IPS DF 4.7 (cell line): ENCODE results near the gene SLC34A1.

Experiments used
- DNase-seq: peaks from one replicate; pipeline ENCODE4 v3.0.0-alpha.2; 2013; ENCODE audit warnings: low spot score; ENCODE audit errors: extremely low read depth

Gene SLC34A1

DNA sequence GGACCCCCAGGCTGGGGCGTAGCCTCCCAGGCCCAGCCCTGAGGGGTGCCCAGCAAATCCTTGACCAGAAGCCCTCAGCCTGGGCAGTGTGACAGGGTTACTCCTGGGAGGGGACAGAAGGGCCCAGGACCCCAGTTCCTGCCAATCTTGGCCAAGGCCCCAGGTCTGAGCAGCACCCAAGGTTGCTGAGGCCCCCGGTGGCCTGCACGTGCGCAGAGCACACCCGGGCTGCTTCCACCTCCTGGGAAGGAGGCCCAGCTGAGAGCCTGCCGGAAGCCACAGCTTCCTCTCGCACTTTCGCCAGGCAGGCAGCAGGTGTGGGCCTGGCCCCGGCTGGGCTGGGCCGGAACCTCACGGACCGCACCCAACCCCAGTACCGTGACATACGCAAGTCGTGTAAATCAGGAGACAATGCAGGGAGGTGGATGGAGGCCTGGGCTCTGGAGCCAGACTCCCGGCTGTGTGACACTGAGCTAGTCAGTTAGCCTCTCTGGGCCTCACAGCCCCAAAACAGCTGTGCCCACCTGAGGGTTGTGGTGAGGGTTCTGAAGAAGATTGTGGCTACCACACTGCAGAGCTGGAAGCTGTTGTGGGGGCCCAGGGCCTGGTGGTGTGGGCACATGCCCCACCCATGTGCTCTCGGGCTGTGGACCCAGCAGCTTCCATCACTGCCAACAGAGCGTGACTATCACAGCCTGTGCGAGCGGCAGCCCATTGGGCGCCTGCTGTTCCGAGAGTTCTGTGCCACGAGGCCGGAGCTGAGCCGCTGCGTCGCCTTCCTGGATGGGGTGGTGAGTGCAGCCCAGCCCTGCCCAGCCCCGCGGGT, 47.3 kb downstream of the SLC34A1 start:
- DNase-seq: no peak

DNA sequence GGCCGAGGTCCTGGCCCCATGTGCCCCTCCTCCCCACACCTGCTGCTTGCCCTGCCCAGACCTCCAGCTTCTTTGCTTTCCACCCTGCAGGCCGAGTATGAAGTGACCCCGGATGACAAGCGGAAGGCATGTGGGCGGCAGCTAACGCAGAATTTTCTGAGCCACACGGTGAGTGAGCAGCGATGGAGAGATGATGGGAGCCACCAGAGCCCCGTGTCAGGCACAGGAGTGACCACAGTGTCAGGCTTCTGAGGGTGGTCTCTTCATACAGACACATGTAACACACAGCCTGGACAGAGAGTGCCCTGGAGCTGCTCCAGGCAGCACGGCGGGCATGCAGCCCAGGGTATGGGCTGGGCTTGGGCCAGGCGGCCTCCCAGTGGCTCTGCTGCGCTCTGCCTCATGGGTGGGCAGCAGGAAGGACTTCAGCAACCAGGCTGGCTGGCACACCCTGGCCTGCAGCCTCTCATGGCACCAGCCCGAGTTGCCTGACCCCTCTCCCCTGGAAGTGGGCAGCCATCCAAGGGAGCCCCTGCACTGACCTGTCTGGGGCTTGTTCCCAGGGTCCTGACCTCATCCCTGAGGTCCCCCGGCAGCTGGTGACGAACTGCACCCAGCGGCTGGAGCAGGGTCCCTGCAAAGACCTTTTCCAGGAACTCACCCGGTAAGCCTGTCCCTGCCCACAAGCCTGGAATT, 48.1 kb downstream of the SLC34A1 start:
- no peak for DNase-seq

DNA sequence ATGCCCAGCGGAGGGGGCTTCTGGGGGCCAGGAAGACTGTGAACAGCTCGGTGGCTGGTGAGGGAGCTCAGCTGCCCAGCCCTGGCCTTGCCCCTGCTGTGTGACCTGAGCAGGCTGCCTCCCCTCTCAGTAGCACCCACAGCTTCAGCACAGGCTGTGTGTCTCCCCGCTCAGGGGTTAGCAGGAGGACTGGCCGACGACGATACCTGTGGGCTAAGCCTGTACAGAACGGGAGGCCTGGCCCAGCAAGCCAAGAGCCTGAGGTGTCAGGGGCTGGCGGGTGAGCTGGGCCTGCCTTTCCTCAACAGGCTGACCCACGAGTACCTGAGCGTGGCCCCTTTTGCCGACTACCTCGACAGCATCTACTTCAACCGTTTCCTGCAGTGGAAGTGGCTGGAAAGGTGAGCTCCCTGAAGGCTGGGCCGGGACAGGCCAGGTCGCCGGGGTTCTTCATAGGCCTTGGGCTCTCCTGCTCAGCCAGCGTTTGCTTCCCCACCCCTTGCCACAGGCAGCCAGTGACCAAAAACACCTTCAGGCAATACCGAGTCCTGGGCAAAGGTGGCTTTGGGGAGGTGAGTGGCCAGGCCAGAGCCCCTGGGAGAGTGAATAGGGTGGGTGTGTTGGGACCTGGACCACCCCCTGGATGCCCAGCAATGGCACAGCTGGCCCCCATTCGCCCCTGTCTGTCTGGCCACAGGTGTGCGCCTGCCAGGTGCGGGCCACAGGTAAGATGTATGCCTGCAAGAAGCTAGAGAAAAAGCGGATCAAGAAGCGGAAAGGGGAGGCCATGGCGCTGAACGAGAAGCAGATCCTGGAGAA, 48.8 kb downstream of the SLC34A1 start:
- no peak for DNase-seq

DNA sequence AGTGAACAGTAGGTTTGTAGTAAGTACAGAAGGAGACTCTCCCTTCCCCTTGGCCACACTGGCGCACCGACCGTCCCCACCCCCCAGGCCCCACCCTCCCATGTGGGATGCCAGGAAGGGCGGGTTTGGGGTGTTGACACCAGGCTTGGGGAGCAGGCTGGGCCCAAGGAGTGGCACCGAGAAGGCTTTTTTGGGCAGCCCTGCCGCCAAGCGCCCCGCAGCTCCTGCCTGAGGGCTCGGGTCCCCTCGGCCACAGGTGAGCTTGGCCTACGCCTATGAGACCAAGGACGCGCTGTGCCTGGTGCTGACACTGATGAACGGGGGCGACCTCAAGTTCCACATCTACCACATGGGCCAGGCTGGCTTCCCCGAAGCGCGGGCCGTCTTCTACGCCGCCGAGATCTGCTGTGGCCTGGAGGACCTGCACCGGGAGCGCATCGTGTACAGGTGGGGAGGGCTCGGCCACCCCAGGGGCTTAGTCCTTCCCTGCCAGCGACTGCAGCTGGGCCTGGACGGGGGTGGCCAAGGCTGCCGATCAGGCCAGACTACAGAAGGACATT, 49.5 kb downstream of the SLC34A1 start:
- DNase-seq: no peak

DNA sequence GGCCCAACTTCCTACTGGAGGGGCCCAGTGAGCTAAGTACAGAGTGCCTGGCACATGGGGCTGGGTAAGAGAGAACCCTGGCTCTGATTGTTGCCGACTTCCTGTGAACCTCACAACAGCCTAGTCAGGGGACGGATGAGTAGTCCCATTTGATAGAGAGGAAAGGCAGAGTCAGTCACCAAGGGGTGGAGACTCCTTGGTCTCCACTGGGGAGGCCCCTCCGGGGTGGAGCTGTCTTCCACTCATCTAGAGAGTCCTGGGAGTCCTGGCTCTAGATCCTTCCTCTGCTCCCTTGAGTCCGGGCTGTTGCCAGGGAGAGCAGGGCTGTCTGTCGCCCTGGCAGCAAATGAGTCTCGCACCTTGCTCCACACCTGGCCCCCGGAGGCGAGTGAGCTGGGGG, 50.2 kb downstream of the SLC34A1 start:
- DNase-seq: no peak

DNA sequence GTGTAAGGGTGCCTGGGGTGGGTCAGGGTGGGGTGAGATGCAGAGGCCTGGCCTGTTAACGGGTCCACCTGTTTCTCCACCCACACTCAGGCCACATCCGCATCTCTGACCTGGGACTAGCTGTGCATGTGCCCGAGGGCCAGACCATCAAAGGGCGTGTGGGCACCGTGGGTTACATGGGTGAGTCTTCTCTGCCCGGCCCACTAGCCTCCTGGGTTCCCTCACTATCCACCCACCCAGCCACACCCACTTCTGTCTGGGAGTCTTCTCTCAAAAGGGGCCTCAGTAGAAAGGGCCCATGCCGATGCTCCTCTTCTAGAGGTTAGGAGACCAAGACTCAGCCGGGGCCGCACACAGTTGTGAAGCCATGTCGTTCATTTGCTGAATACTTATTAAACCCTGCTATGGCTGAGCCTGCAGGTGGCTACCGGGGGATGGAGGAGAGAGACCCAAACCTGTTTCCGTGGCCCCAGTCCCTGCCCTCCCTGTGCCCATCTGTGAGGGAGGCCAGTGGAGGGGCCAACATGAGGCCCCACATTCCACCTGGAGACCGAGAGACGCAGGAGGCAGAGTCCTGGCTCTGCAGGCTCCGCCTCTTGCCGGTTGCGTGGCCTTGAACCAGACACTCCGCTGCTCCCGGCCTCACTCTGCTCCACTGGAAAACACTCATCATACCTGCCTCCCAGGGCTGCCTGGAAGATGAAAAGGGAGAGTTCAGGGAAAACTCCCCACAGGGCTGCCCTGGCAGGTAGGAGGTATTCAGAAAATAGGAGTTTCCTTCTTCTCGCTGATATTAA, 50.9 kb downstream of the SLC34A1 start:
- no peak for DNase-seq

DNA sequence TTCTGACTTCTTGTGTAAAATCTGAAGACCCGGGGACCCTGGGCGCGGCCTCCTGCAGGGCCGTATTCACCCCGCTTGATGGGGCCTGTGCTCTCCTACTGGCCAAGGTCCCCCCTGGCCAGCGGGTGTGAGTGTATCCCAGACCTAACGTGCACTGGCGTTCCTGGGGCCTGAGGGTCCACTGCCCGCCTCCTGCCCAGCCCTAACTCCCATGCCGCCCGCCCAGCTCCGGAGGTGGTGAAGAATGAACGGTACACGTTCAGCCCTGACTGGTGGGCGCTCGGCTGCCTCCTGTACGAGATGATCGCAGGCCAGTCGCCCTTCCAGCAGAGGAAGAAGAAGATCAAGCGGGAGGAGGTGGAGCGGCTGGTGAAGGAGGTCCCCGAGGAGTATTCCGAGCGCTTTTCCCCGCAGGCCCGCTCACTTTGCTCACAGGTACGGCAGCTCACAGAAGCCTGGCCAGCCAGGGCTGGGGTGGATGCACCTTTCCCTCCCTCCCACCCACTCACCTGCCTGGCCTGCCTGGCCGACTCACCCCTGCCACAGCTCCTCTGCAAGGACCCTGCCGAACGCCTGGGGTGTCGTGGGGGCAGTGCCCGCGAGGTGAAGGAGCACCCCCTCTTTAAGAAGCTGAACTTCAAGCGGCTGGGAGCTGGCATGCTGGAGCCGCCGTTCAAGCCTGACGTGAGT, 51.8 kb downstream of the SLC34A1 start:
- DNase-seq: no peak

DNA sequence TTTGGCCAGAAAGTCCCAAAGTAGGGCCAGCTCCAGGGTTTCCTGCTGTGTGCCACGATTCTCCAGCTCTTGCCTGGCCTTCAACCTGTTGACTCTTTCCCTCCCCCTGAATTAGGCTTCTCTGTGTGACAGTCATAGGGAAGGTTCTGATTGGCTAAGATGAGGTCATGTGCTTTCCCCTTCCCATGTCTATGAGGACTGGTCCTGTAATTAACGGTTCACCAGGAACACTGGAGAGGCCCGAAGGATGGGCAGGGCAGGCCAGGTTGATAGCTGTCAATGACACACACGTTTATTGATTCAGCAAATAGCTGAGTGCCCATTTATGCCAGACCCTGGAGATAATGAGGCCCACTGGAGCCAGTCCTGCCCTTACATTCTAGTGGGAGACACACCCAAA, 53.4 kb downstream of the SLC34A1 start:
- no peak for DNase-seq

DNA sequence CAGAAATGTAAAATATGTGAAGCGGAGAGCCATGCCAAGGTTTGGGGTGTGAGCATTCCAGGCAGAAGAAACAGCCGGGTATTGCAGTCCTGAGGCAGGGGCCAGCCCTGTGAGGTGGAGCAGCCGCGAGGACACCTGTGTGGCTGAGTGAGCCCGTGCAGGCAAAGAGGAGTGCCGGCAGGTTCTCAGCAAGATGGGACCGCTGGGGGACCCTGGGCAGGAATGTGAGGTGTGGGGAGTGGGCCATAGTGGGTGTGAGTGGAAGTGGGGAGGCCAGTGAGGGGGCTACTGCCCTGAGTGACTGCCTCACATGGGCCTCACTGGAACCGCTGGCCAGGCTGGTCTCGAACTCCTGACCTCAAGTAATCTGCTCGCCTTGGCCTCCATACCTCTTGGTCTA, 54.2 kb downstream of the SLC34A1 start:
- DNase-seq: no peak

DNA sequence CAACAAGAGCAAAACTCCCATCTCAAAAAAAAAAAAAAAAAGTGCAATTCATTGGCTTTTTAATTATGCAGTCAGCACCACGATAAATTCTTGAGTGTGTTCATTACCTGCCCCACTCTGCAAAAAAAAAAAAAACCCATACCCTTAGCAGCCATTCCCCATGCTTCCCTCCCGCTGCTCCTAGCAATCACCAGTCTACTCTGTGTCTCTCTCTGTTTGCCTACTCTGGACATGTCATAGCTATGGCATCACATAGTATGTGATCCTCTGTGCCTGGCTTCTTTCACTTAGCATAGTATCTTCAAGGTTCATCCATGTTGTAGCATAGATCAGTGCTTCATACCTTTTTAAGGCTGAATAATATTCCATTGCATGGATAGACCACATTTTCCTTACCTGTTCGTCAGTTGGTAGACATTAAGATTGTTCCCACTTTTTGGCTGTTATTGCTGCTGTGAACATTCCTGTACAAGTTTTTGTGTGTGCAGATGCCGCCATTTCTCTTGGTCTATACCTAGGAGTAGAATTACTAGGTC, 55.4 kb downstream of the SLC34A1 start:
- DNase-seq: no peak

DNA sequence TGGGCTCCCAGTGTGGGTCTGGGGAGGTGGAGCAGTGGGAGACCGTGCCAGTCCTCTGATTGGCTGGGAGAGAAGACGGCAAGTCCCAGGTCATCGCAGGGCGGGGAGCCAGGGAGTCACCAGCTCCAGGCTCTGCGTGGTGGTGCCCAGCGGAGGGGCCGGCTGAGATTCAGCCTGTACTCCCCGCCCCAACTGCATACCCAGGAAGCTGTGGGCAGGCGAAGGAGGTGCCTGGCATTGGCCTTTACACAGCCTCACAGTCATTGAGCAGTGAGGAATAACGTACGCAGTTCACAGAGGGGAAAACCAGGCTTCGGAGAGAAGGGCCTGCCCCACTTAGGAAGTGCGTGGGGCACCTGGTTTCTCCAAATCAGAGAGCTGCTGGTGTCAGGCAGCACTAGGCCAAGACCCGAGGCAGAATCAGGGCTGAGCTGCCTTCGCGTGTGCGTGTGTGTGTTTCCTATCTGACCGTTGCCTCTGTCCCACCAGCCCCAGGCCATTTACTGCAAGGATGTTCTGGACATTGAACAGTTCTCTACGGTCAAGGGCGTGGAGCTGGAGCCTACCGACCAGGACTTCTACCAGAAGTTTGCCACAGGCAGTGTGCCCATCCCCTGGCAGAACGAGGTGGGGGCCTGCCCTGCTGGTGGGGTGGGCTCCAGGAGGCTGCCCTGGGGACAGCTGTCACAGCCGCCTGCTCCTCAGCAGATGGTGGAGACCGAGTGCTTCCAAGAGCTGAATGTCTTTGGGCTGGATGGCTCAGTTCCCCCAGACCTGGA, 56.2 kb downstream of the SLC34A1 start:
- DNase-seq: no peak

DNA sequence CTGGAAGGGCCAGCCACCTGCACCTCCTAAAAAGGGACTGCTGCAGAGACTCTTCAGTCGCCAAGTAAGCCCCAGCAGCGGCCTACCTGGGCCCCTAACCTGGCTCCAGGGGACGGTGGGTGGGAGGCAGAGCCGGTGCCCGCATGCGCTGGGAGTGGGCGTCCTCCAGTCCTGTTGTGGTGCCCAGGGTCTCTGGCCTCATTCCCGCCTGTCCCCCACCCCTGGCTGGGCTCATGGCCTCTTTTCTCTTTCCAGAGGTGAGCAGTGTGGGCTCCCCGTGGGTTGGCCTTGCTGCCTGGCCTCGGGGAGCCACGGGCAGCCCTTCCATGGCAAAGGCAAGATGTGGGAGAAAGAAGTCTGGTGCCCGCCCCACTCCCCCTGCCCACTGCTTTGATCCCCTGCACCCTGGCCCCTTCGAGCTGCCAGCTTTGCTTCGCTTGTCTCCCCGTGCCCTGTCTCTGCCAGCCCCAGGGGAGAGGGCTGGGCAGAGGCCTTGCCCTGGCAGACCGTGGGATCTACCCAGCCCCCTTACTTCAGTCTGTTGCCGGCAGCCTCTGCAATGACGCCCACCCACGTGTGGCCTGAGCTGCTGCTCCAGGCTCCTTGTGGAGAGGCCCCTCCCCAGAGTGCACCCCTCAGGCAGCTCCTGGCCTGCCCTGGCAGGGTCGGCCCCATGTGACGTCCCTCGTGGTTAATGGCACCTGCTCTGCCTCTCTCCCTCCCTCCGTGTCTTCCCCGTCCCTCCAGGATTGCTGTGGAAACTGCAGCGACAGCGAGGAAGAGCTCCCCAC, 57.0 kb downstream of the SLC34A1 start:
- no peak for DNase-seq

DNA sequence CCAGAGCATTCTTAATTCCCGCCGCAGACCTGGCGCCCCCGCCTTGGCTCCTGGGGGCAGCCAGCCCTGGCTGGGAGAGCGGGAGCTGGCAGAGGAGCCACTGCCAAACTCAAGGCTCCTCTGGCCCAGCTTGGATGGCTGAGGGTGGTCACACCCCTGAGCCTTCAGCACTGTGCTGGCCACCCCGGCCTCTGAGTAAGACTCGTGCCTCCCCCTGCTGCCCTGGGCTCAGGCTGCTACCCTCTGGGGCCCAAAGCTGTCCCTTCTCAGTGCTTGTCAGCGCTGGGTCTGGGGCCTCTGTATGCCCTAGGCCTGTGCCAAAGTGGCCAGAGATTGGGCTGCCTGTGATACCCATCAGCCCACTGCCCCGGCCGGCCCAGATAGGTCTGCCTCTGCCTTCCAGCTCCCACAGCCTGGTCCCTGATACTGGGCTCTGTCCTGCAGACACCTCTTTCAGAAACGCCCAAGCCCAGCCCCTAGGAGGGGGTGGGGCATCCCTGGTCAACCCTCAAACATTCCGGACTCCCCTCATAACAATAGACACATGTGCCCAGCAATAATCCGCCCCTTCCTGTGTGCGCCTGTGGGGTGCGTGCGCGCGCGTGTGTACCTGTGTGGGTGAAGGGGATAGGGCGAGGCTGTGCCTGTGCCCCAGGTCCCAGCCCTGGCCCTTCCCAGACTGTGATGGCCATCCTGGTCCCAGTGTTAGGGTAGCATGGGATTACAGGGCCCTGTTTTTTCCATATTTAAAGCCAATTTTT, 58.0 kb downstream of the SLC34A1 start:
- DNase-seq: no peak

DNA sequence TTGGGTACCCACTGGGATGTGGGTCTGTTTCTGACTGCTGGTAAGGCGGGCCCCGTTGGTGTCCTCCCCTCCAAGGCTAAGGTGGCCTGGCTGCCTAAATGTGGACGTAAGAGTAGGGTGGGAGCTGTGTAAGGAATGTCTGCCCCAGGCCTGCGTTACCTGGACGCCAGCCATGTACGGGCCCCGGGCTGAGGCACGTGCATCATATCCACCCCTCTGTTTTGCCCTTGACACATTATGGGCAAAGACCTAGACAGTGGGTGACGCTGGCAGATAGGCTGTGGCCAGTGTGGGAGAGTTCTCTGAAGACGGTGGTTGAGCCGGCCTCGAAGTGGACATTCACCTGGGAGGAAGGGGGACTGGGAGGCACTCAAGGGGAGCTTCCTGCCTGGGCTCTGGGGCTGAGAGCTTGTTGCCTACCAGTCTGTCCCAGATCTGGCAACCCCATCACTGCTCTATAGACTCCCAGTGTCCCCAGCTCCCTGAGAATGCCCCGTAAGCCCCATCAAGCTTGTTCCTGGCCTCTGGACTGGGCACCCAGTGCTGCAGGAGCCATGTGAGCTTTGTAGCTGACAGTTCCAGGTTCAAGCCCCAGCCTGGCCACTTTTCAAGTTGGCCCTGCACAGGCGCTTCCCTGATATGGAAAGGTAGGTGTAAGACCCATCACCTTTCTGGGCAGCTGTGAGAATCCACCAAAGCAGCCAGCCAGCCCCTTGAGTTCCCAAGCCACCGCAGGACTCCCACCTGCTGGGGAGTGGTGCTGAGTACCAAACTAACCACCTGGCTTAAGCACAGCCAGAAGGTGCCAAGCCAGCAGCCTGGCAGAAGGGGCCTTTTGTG, 59.1 kb downstream of the SLC34A1 start:
- no peak for DNase-seq

DNA sequence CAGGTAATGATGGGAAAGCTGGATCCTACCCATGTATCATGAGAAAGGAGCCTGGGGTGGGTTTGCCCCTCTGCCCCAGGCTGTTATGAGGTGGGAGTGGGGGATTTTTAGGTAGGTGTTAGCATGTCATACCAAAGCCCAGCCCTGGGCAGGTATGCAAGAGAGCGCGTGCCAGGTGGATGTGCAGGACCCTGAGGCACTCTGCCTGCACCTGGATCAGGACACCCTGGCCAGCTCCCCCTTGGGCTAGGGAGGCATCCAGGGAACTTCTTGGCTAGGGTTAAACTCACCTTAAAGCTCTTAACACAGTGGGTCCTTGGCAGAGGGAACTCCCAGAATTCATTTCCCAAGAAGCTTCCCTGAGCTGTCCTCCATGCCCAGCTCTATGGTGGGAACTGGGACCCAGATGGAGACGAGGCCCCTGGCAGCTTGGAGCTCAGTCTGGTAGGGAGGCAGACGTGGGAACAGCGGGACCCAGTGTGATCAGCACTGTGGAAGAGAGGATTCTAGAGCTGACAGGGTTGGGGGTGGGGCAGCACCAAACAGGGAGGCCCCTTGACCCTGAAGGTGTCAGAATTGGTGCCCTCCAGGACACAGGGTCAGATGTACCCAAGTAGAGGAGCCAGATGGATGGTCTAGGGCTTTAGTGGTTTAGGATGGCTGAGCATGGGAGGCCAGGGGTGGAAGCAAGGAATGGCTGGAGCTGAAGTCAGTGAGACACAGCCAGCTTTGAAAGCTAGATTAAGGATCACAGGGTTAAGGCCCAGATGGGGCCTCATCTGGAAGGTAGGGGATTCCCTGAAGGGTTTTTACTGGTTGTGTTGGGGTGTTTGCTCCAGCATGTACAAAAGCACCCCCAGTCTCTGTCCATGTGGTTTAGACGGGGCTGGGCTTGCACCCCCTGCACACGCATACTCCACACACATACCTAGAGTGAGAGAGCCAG, 60.1 kb downstream of the SLC34A1 start:
- DNase-seq: no peak
